ENCODE data around the gene NEK7.

- TF ChIP-seq RAD21 (IDR thresholded peaks at IDR 0.05 in 1 of 2, conservative IDR thresholded peaks at IDR 0.05 in 1 of 2; ENCODE audit: low read depth in 2 of 2, low read length in 2 of 2): no peak
- no peak for TF ChIP-seq YY1 (IDR thresholded peaks at IDR 0.05; ENCODE audit: low read depth, low read length)
- no peak for TF ChIP-seq HDAC2 (IDR thresholded peaks at IDR 0.05; ENCODE audit: borderline replicate concordance in 1 of 2, low read depth in 2 of 2, low read length in 2 of 2)
- TF ChIP-seq SRF (IDR thresholded peaks at IDR 0.05; ENCODE audit: low read depth, low read length): no peak
- TF ChIP-seq JUND (IDR thresholded peaks at IDR 0.05; ENCODE audit: low read length): no peak
- TF ChIP-seq POLR2AphosphoS5 (IDR thresholded peaks at IDR 0.05; ENCODE audit: low read depth, low read length): no peak
- TF ChIP-seq RFX5 (IDR thresholded peaks at IDR 0.05; ENCODE audit: borderline replicate concordance, low read depth, low read length): no peak
- no peak for TF ChIP-seq KDM1A (IDR thresholded peaks at IDR 0.05; ENCODE audit: borderline replicate concordance, low read length)
- no peak for TF ChIP-seq CTCF (IDR thresholded peaks at IDR 0.05; ENCODE audit: control extremely low read depth in 1 of 3, insufficient read depth in 1 of 3, low read depth in 1 of 3, low read length in 3 of 3)
- TF ChIP-seq BRCA1 (IDR thresholded peaks at IDR 0.05; ENCODE audit: low read depth, low read length): no peak
- TF ChIP-seq NRF1 (IDR thresholded peaks at IDR 0.05; ENCODE audit: low read depth, low read length): no peak
- no peak for TF ChIP-seq POLR2A (IDR thresholded peaks at IDR 0.05; ENCODE audit: control extremely low read depth in 1 of 2, low read depth in 2 of 2, low read length in 2 of 2)
- no peak for TF ChIP-seq CREB1 (IDR thresholded peaks at IDR 0.05)
Observed at GRCh38 chr1:198326915-198327314, 170.1 kb downstream of the NEK7 start.

Measured in H1 (cell line).